Kidney (tissue), 14 donors: ENCODE results near the gene KIF5C. TPM values are rescaled to one million over a fixed set of nuclear protein-coding genes. Genes with fewer than 3 reads are reported as not detected.

Experiments used
- DNase-seq, 5 donors: peaks; one replicate each; pipeline ENCODE4 v3.0.0-alpha.2; 2013 to 2020
- FAIRE-seq: peaks from 2 replicates; lab custom pipeline; 2012; peaks lifted over from hg19 to GRCh38; lab: Jason Lieb, UNC
- H3K27ac ChIP-seq, 2 donors: one replicate each; pipeline ENCODE4 v1.7.0; 2013; ENCODE audit warnings: low read depth in 2 of 2, low read length in 2 of 2, inconsistent platforms in 1 of 2
- H3K27me3 ChIP-seq: one replicate; pipeline ENCODE4 v1.7.1; 2013; ENCODE audit warnings: low read length, inconsistent platforms; ENCODE audit not compliant: control insufficient read depth, insufficient read depth
- H3K36me3 ChIP-seq, 3 donors: one replicate each; pipeline versions ENCODE4 v1.7.0 to v1.7.1; 2013; ENCODE audit warnings: low read length in 3 of 3, control low read depth in 1 of 3, inconsistent platforms in 1 of 3; ENCODE audit not compliant: insufficient read depth in 3 of 3, control insufficient read depth in 2 of 3
- H3K4me1 ChIP-seq, 3 donors: one replicate each; pipeline versions ENCODE4 v1.7.0 to v1.7.1; 2013; ENCODE audit warnings: low read length in 3 of 3, inconsistent platforms in 1 of 3, low read depth in 1 of 3; ENCODE audit not compliant: control insufficient read depth in 2 of 3, insufficient read depth in 2 of 3
- H3K4me3 ChIP-seq, 3 donors: one replicate each; pipeline versions ENCODE4 v1.7.0 to v1.8.1; 2013; ENCODE audit warnings: low read length in 3 of 3, control low read depth in 1 of 3, inconsistent platforms in 1 of 3
- H3K9ac ChIP-seq, 3 donors: one replicate each; pipeline versions ENCODE4 v1.7.0 to v1.7.1; 2013; ENCODE audit warnings: low read length in 3 of 3, control low read depth in 1 of 3, inconsistent platforms in 1 of 3
- H3K9me3 ChIP-seq, 3 donors: one replicate each; pipeline versions ENCODE4 v1.7.0 to v1.7.1; 2013; ENCODE audit warnings: low read length in 3 of 3, control low read depth in 1 of 3, inconsistent platforms in 1 of 3; ENCODE audit not compliant: control insufficient read depth in 2 of 3, insufficient read depth in 1 of 3
- intact Hi-C: fragments of 100-400 bp; cut with DNase I; formaldehyde crosslinking; loops from one replicate; pipeline ENCODE4 v1.11.1; 2022
- polyA plus RNA-seq: library from polyadenylated mRNA; stranded (reverse); fragments of 350-450 nt; fragmentation: Illumina TruSeq; extraction: RNeasy Lipid Tissue Mini Kit (QIAGEN cat#74804); gene quantifications from one replicate; pipeline ENCODE4 v1.2.3, GENCODE V29; 2014; ENCODE audit warnings: low read depth, low replicate concordance; ENCODE audit not compliant: insufficient read depth
- total RNA-seq: library from RNA; stranded (reverse); fragmentation: NEBNext Ultra II Directional; extraction: Animal tissue kit (Norgen Biotek cat#: 25700); gene quantifications from one replicate; pipeline ENCODE4 v1.2.1, GENCODE V29; 2021
- TF ChIP-seq, protein P1 (sequence below): IDR thresholded peaks from 3 replicates; pipeline ENCODE4 v1.5.1; 2012; ENCODE audit warnings: mild to moderate bottlenecking, moderate library complexity, borderline replicate concordance; ENCODE audit not compliant: insufficient read depth; ENCODE audit errors: extremely low read depth
- donor health status: control.
- donor health status: control.
- donor health status: control.
- donor health status: control.
- donor health status: control.
- donor health status: DM: yes; HTN: yes; CAD: no.
- donor health status: Normal renal cell carcinoma (clear cell type).

Gene KIF5C
- total and polyA plus RNA-seq, 2 donors from 2014 or later: 1.0 to 3.6 TPM

DNA sequence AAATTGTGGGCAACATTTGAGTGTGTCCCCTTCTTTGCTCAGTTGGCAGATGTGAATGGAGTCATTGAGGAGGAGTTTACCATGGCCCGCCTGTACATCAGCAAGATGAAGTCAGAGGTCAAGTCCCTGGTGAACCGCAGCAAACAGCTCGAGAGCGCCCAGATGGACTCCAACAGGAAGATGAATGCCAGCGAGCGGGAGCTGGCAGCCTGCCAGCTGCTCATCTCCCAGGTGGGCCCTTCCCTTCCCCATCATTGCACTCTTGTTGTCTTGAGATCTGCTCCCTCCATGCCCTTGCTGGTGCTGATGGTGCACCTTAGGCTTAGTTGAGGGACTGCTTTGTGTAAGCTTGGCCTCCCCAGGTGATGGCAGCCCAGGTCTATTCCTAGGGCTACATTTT, 115.9 kb downstream of the KIF5C start:
- TF ChIP-seq, protein P1, sequence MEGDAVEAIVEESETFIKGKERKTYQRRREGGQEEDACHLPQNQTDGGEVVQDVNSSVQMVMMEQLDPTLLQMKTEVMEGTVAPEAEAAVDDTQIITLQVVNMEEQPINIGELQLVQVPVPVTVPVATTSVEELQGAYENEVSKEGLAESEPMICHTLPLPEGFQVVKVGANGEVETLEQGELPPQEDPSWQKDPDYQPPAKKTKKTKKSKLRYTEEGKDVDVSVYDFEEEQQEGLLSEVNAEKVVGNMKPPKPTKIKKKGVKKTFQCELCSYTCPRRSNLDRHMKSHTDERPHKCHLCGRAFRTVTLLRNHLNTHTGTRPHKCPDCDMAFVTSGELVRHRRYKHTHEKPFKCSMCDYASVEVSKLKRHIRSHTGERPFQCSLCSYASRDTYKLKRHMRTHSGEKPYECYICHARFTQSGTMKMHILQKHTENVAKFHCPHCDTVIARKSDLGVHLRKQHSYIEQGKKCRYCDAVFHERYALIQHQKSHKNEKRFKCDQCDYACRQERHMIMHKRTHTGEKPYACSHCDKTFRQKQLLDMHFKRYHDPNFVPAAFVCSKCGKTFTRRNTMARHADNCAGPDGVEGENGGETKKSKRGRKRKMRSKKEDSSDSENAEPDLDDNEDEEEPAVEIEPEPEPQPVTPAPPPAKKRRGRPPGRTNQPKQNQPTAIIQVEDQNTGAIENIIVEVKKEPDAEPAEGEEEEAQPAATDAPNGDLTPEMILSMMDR: no peak
- DNase-seq: no peak
- FAIRE-seq: no peak

DNA sequence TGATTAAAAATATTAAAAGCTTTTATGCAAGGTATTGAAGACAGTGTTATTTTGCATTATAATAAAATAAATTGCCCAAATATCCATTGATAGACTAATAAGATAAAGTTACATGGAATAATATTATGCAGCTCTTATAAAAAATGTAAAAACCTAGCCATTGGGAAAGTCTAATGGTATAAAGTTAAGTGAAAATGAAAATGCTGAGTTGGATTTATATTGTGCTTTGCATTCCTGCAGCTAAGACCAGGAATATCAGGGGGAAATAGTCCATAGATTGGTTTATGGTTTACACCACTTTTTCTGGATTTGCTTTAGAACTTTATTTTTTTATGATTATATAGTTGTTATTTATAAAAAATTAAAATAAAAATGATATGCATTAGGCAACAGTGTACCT, 117.4 kb downstream of the KIF5C start:
- DNase-seq (no peak), FAIRE-seq (no peak)
- H3K36me3 ChIP-seq: no peaks in the 10 kb centered on the region
- H3K4me3 ChIP-seq: no peak overlapping the region
- H3K4me1 ChIP-seq: no peaks in the 10 kb centered on the region
- intact Hi-C loops: no loop called here
- TF ChIP-seq, protein P1: no peak
- H3K27me3 ChIP-seq: no peaks in the 10 kb centered on the region
- no peak overlapping the region for H3K27ac ChIP-seq
- no peaks in the 10 kb centered on the region for H3K9me3 ChIP-seq
- H3K9ac ChIP-seq: no peak overlapping the region

More for the DNA sequence above, 115.9 kb downstream of the KIF5C start:
- H3K27me3 ChIP-seq: no peaks in the 10 kb centered on the region
- H3K27ac ChIP-seq: no peak overlapping the region
- H3K9me3 ChIP-seq: no peaks in the 10 kb centered on the region
- intact Hi-C loops: no loop called here
- no peaks in the 10 kb centered on the region for H3K36me3 ChIP-seq
- no peak overlapping the region for H3K4me3 ChIP-seq
- no peak overlapping the region for H3K9ac ChIP-seq
- H3K4me1 ChIP-seq: no peaks in the 10 kb centered on the region

DNA sequence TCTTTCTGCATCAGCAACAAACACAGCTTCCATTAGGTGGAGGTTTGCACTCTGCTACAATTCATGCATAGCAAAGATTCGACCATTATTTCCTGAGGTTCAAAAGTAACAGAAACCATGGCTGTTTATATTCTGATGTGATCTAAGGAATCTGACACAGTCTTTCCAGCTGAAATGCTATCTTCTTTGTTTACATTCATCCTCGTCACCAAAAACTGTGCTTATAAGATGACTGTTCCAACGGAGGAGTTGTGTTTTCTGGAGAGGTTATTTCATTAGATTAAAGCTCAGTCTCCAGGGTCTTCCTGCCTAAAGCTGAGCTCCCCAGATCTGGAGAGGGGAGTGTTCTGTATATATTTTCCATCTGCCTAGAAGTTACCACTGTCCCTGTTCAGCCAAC, 118.3 kb downstream of the KIF5C start:
- H3K27ac ChIP-seq: no peak overlapping the region
- intact Hi-C loops: no loop called here
- no peak overlapping the region for H3K4me3 ChIP-seq
- H3K4me1 ChIP-seq: peaks cover 0 to 3% (median 0%) of the 10 kb centered on the region in 3 donors
- TF ChIP-seq, protein P1: no peak
- H3K36me3 ChIP-seq: no peaks in the 10 kb centered on the region
- H3K9me3 ChIP-seq: no peaks in the 10 kb centered on the region
- DNase-seq (no peak), FAIRE-seq (no peak)
- no peaks in the 10 kb centered on the region for H3K27me3 ChIP-seq
- H3K9ac ChIP-seq: no peak overlapping the region

DNA sequence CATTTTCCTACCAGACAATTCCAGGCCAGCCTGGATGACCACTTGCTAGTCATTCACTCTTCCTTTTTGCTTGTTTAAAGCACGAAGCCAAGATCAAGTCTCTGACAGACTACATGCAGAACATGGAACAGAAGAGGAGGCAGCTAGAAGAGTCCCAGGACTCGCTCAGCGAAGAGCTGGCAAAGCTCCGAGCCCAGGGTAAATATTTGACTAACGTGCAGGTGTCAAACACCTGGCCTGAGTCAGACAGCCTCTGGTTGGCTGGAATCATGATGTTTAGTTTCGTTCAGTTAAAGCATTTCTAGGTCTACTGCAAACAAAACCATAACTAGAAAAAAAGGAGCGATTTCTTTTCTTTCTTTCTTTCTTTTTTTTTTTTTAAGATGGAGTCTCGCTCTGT, 119.3 kb downstream of the KIF5C start:
- H3K9ac ChIP-seq: no peak overlapping the region
- FAIRE-seq (no peak), DNase-seq (no peak)
- no peak overlapping the region for H3K4me3 ChIP-seq
- no peaks in the 10 kb centered on the region for H3K27me3 ChIP-seq
- H3K36me3 ChIP-seq: no peaks in the 10 kb centered on the region
- H3K9me3 ChIP-seq: no peaks in the 10 kb centered on the region
- H3K4me1 ChIP-seq: peaks cover 0 to 4% (median 0%) of the 10 kb centered on the region in 3 donors
- TF ChIP-seq, protein P1: no peak
- intact Hi-C loops: no loop called here
- H3K27ac ChIP-seq: no peak overlapping the region
